Heart right ventricle (tissue), 16 donors: ENCODE data around the gene DFFA. TPM values are rescaled to one million over a fixed set of nuclear protein-coding genes. Genes with fewer than 3 reads are reported as not detected.

Experiments used
- ATAC-seq, 8 donors: fragments of 200-7000 bp; cut with Tn5 transposase; one replicate each; pipeline ENCODE4 v1.9.1; 2020; ENCODE audit warnings: mild to moderate bottlenecking in 8 of 8, moderate library complexity in 8 of 8, moderate number of reproducible peaks in 1 of 8
- DNase-seq, 2 donors: peaks; one replicate each; pipeline ENCODE4 v3.0.0-alpha.2; 2020
- H3K27ac ChIP-seq, 10 donors: fragments of 200-600 bp; sonication (generic) in 2 of 10; one replicate each; pipeline versions ENCODE4 v1.5.0 to v1.8.0; 2020 to 2022; ENCODE audit warnings: mild to moderate bottlenecking in 3 of 10
- H3K27me3 ChIP-seq, 7 donors: fragments of 200-600 bp; one replicate each; pipeline ENCODE4 v1.8.0; 2021 to 2022; ENCODE audit warnings: mild to moderate bottlenecking in 2 of 7
- H3K36me3 ChIP-seq, 9 donors: fragments of 200-600 bp; sonication (generic) in 1 of 9; one replicate each; pipeline versions ENCODE4 v1.5.0 to v1.8.0; 2020 to 2022; ENCODE audit warnings: mild to moderate bottlenecking in 2 of 9
- H3K4me1 ChIP-seq, 9 donors: fragments of 200-600 bp; sonication (generic) in 1 of 9; one replicate each; pipeline versions ENCODE4 v1.5.0 to v1.8.0; 2020 to 2022; ENCODE audit warnings: mild to moderate bottlenecking in 4 of 9
- H3K4me3 ChIP-seq, 10 donors: fragments of 200-600 bp; sonication (generic) in 2 of 10; one replicate each; pipeline versions ENCODE4 v1.5.0 to v1.8.0; 2020 to 2022; ENCODE audit warnings: mild to moderate bottlenecking in 7 of 10, moderate library complexity in 2 of 10
- H3K9me3 ChIP-seq, 11 donors: fragments of 200-600 bp in 10 of 11; sonication (generic) in 2 of 11; one replicate each; pipeline versions ENCODE4 v1.5.0 to v1.8.0; 2013 to 2022; ENCODE audit warnings: mild to moderate bottlenecking in 2 of 11, control low read depth in 1 of 11, moderate library complexity in 1 of 11
- WGBS, 2 donors: extraction: QIAGEN DNeasy Blood & Tissue Kit; methylation state at CpG; one replicate each; pipeline ENCODE4 v1.1.7; 2013; ENCODE audit warnings: inconsistent platforms in 1 of 2; 5-methylcytosine and 5-hydroxymethylcytosine counted together
- intact Hi-C, 10 donors: fragments of 100-400 bp; cut with DNase I; formaldehyde crosslinking; loops; one replicate each; pipeline versions ENCODE4 v1.11.1 to v1.14.2; 2022
- polyA plus RNA-seq, 2 donors: library from polyadenylated mRNA; stranded (reverse); fragments of 200-250 nt; gene quantifications; one replicate each; pipeline ENCODE4 v1.2.3, GENCODE V29; 2013
- total RNA-seq, 10 donors: library from RNA; stranded (reverse); fragmentation: NEBNext Ultra II Directional in 3 of 10; extraction: Animal tissue kit (Norgen Biotek cat#: 25700) in 3 of 10; gene quantifications; one replicate each; pipeline versions ENCODE4 v1.2.1 to v1.2.4, GENCODE V29; 2021 to 2023
- TF ChIP-seq, protein P1 (sequence below), 9 donors: fragments of 200-600 bp; sonication (generic) in 2 of 9; IDR thresholded peaks; one replicate each; pipeline versions ENCODE4 v1.5.0 to v1.8.0; 2021 to 2022; ENCODE audit warnings: antibody characterized with exemption in 9 of 9, mild to moderate bottlenecking in 5 of 9, moderate library complexity in 1 of 9
- donor health status: Arrhythmogenic right ventricular cardiomyopathy.
- donor health status: ischemic (EF 13 %, LVEDD 7.1; RV severe dilation, severe dysfunction).
- donor health status: healthy with polysubstance abuse.
- donor health status: DM: no; HTN: yes; CAD: no.
- donor health status: DM: no; HTN: no; CAD: no.
- donor health status: ischemic (EF 25% LVEDD 6.9; RV normal size, moderate dysfunction).
- donor health status: ischemic (EF 25% LVEDD 5.7; RV mildly dilated, moderate dysfunction).
- donor health status: healthy.
- donor health status: DM: yes; HTN: yes; CAD: no.
- donor health status: Ischemic cardiomyopathy.
- donor health status: ischemic (EF 35%, LVEDD 5.7; RV mildly dilated, moderate dysfunction).
- donor health status: nonischemic (EF 11% LVEDD 7.7; RV severe dilation, severe dysfunction).
- donor health status: DM: yes; HTN: yes; CAD: no.
- donor health status: PGD.
- donor health status: ischemic (EF 29% LVEDD 5.4; RV normal size, mild dysfunction).
- donor health status: nonischemic (EF 23%, LVEDD 6.1; RV moderate dilation, normal function).

DFFA gene
- total and polyA plus RNA-seq, 12 donors: 9.1 to 26.7 (median 23.0) TPM

- DNase-seq (no peak), ATAC-seq (no peak)
- Histone ChIP-seq H3K4me1 (peaks cover 3 to 59% (median 29%) of the 10 kb centered on the region in 9 donors), H3K9me3 (no peaks in the 10 kb centered on the region), H3K4me3 (no peak overlapping the region), H3K27ac (no peak overlapping the region), H3K36me3 (no peaks in the 10 kb centered on the region), H3K27me3 (no peaks in the 10 kb centered on the region)
- 82 to 85% methylated on average over 6 of the region's 6 CpGs for WGBS, 2 donors
- TF ChIP-seq, protein P1, sequence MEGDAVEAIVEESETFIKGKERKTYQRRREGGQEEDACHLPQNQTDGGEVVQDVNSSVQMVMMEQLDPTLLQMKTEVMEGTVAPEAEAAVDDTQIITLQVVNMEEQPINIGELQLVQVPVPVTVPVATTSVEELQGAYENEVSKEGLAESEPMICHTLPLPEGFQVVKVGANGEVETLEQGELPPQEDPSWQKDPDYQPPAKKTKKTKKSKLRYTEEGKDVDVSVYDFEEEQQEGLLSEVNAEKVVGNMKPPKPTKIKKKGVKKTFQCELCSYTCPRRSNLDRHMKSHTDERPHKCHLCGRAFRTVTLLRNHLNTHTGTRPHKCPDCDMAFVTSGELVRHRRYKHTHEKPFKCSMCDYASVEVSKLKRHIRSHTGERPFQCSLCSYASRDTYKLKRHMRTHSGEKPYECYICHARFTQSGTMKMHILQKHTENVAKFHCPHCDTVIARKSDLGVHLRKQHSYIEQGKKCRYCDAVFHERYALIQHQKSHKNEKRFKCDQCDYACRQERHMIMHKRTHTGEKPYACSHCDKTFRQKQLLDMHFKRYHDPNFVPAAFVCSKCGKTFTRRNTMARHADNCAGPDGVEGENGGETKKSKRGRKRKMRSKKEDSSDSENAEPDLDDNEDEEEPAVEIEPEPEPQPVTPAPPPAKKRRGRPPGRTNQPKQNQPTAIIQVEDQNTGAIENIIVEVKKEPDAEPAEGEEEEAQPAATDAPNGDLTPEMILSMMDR (IDR thresholded peaks at IDR 0.05): no peak
- intact Hi-C loops: loop anchor here in 5 of 10 donors (2.0 to 10.0 kb wide), 6 partner anchors 23 to 429 kb away; partner anchors contain the start of gene CASZ1 (in 1 of the 5)
Observed at GRCh38 chr1:10515976-10516750, 43.8 kb upstream of the DFFA start.

DNA sequence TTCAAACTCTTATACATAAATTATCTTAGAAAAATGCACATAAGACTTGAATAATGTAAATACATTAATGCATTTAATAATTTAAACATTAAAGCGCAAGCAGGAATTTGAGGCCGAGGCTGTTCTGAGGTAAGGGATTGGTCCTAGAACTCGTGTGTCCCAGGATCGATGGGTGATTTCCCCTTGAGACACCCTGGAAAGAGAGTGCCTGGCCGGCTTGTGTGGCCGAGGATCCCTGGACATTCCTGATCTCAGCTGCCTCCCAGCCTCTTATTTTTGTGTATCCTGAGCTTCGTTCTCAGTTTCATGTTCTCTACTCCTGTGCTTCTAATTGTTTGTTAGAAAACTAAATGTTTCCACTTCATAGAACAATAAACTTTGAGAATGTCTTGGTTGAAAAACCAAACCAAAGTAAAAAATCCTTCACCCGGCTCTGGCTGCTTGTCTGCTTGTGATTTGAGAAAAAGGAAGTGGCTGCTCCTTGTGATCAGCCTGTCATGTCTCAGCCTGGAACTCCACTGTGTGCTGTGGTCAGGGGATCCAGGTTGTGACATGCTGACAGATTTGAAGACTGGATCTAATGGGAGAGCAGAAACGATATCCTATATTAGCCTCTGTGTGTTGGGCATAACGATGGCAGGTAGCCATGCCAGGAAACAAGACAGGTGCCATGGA, 43.1 kb upstream of the DFFA start:
- Histone ChIP-seq H3K4me1 (peaks cover 3 to 66% (median 37%) of the 10 kb centered on the region in 9 donors), H3K27me3 (no peaks in the 10 kb centered on the region), H3K27ac (peak overlapping the region in 1 of 10 donors; percentile 55), H3K4me3 (no peak overlapping the region), H3K36me3 (no peaks in the 10 kb centered on the region), H3K9me3 (no peaks in the 10 kb centered on the region)
- no peak for DNase-seq
- intact Hi-C loops: loop anchor here in 5 of 10 donors (2.0 to 10.0 kb wide), 6 partner anchors 23 to 429 kb away; partner anchors contain the start of gene CASZ1 (in 1 of the 5)
- WGBS, 2 donors: 77 to 79% methylated on average over 10 of the region's 10 CpGs
- TF ChIP-seq, protein P1 (IDR thresholded peaks at IDR 0.05): no peak
- ATAC-seq: no peak

GRCh38 chr1:10514490-10515235, 42.3 kb upstream of the DFFA start:
- Histone ChIP-seq H3K4me1 (peaks cover 3 to 73% (median 43%) of the 10 kb centered on the region in 9 donors), H3K9me3 (no peaks in the 10 kb centered on the region), H3K36me3 (no peaks in the 10 kb centered on the region), H3K4me3 (no peak overlapping the region), H3K27ac (peak overlapping the region in 1 of 10 donors; percentile 55), H3K27me3 (no peaks in the 10 kb centered on the region)
- intact Hi-C loops: loop anchor here in 8 of 10 donors (2.0 to 10.0 kb wide), 7 partner anchors 24 to 430 kb away; partner anchors contain the start of gene CASZ1 (in 1 of the 8)
- TF ChIP-seq, protein P1 (IDR thresholded peaks at IDR 0.05): peak; percentile 28 to 66 (median 59)
- ATAC-seq (peak in 3 of 8 donors; percentile 42 to 53 (median 43)), DNase-seq (no peak)
- WGBS, 2 donors: 78 to 80% methylated on average over 8 of the region's 8 CpGs

DNA sequence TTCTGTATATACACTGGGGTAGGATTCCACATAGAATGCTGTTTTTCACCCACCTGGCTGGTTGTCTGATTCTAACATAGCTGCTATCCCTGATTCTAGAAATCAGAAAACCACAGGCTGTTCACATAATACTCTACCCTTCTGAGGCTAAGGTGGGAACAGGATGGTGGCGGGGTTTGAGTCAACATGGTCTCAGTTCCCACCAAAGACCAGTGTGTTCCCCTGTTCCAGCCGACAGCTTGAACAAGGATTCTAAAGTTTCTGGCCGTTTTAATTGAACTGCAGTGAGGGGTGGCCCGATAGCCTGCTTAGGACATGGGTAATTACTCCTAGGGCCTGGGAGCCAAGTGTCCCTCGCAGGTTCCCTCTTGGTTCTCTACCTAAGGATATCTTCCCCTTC, 40.9 kb upstream of the DFFA start:
- H3K36me3 ChIP-seq: no peaks in the 10 kb centered on the region
- no peak overlapping the region for H3K4me3 ChIP-seq
- intact Hi-C loops: loop anchor here in 7 of 10 donors (5.0 to 10.0 kb wide), 6 partner anchors 132 to 432 kb away; partner anchors contain the start of gene CASZ1 (in 1 of the 7)
- ATAC-seq (no peak), DNase-seq (no peak)
- no peaks in the 10 kb centered on the region for H3K27me3 ChIP-seq
- H3K27ac ChIP-seq: peak overlapping the region in 1 of 10 donors; percentile 83
- 93 to 94% methylated on average over 5 of the region's 5 CpGs for WGBS, 2 donors
- TF ChIP-seq, protein P1 (IDR thresholded peaks at IDR 0.05): no peak
- H3K4me1 ChIP-seq: peaks cover 3 to 70% (median 36%) of the 10 kb centered on the region in 9 donors
- no peaks in the 10 kb centered on the region for H3K9me3 ChIP-seq
